ENCODE measurements around the gene KLHDC8A.

The KLHDC8A gene

GRCh38 chr1:205319081-205320018 lies 37.4 kb downstream of the KLHDC8A start:
- no peak for DNase-seq (ENCODE audit: low read depth in 2 of 2, low spot score in 1 of 2)

- no peak for DNase-seq (ENCODE audit: low read depth in 2 of 2, low spot score in 1 of 2)
Observed at GRCh38 chr1:205318231-205318991, 38.3 kb downstream of the KLHDC8A start.

- no peak for DNase-seq (ENCODE audit: low read depth in 2 of 2, low spot score in 1 of 2)
Observed at GRCh38 chr1:205317311-205317917, 39.3 kb downstream of the KLHDC8A start.

GRCh38 chr1:205316161-205316566 lies 40.6 kb downstream of the KLHDC8A start:
- DNase-seq (ENCODE audit: low read depth in 2 of 2, low spot score in 1 of 2) = no peak

GRCh38 chr1:205315008-205315618 lies 41.6 kb downstream of the KLHDC8A start:
- no peak for DNase-seq (ENCODE audit: low read depth in 2 of 2, low spot score in 1 of 2)

GRCh38 chr1:205313563-205314308 lies 43.0 kb downstream of the KLHDC8A start:
- no peak for DNase-seq (ENCODE audit: low read depth in 2 of 2, low spot score in 1 of 2)

GRCh38 chr1:205312866-205313562 lies 43.7 kb downstream of the KLHDC8A start:
- DNase-seq (ENCODE audit: low read depth in 2 of 2, low spot score in 1 of 2) = no peak

GRCh38 chr1:205310976-205311704 lies 45.6 kb downstream of the KLHDC8A start:
- DNase-seq (ENCODE audit: low read depth in 2 of 2, low spot score in 1 of 2) = no peak

GRCh38 chr1:205309741-205310140 lies 47.0 kb downstream of the KLHDC8A start:
- DNase-seq (ENCODE audit: low read depth in 2 of 2, low spot score in 1 of 2) = no peak

GRCh38 chr1:205306929-205307566 lies 49.7 kb downstream of the KLHDC8A start:
- no peak for DNase-seq (ENCODE audit: low read depth in 2 of 2, low spot score in 1 of 2)

- no peak for DNase-seq (ENCODE audit: low read depth in 2 of 2, low spot score in 1 of 2)
Observed at GRCh38 chr1:205304695-205305070, 52.0 kb downstream of the KLHDC8A start.

GRCh38 chr1:205304046-205304694 lies 52.6 kb downstream of the KLHDC8A start:
- DNase-seq (ENCODE audit: low read depth in 2 of 2, low spot score in 1 of 2) = no peak

- no peak for DNase-seq (ENCODE audit: low read depth in 2 of 2, low spot score in 1 of 2)
Observed at GRCh38 chr1:205303247-205303888, 53.4 kb downstream of the KLHDC8A start.

- no peak for DNase-seq (ENCODE audit: low read depth in 2 of 2, low spot score in 1 of 2)
Observed at GRCh38 chr1:205301842-205302588, 54.7 kb downstream of the KLHDC8A start.

GRCh38 chr1:205301205-205301821 lies 55.4 kb downstream of the KLHDC8A start:
- DNase-seq (ENCODE audit: low read depth in 2 of 2, low spot score in 1 of 2) = no peak

GRCh38 chr1:205300149-205300548 lies 56.6 kb downstream of the KLHDC8A start:
- DNase-seq (ENCODE audit: low read depth in 2 of 2, low spot score in 1 of 2) = no peak
